GM12878 (cell line): ENCODE data around the gene ACTR1A. TPM values are rescaled to one million over a fixed set of nuclear protein-coding genes. Genes with fewer than 3 reads are reported as not detected.

ENCODE experiments used
- ATAC-seq: fragments of 200-7000 bp; cut with Tn5 transposase; 3 replicates; pipeline ENCODE4 v1.9.1; 2020; ENCODE audit warnings: mild to moderate bottlenecking, moderate library complexity
- BruUV-seq: library from RNA; stranded (reverse); fragments of 400-500 nt; replicated peaks from 2 replicates; lab custom pipeline; 2021; lab: Mats Ljungman, UMichigan
- CTCF ChIA-PET: fragments of 300-600 bp; sonication (Branson Sonifier 250); formaldehyde crosslinking; extraction: SDS; loops from one replicate; lab custom pipeline; 2021; ENCODE audit warnings: inconsistent platforms; lab: Yijun Ruan, JAX
- POLR2A ChIA-PET: fragments of 350-600 bp; formaldehyde crosslinking; extraction: SDS; loops from one replicate; lab custom pipeline; 2021; ENCODE audit warnings: inconsistent platforms; lab: Charles Lee
- RAD21 ChIA-PET: fragments of 300-600 bp; sonication (Branson Sonifier 250); formaldehyde crosslinking; loops from one replicate; lab custom pipeline; 2023; ENCODE audit warnings: antibody characterized with exemption; ENCODE audit not compliant: unreplicated experiment; lab: Charles Lee
- SMC1A ChIA-PET: fragments of 300-600 bp; sonication (Branson Sonifier 250); formaldehyde crosslinking; loops from one replicate; lab custom pipeline; 2023; ENCODE audit not compliant: unreplicated experiment, uncharacterized antibody; lab: Charles Lee
- DNase-seq: peaks from one replicate; pipeline ENCODE4 v3.0.0-alpha.2; 2011; ENCODE audit warnings: low read depth, low spot score
- FAIRE-seq: peaks from 3 replicates; lab custom pipeline; 2011; peaks lifted over from hg19 to GRCh38; lab: Jason Lieb, UNC
- H2AFZ ChIP-seq: 2 replicates; pipeline ENCODE4 v1.6.0; 2011; ENCODE audit warnings: low read depth, low read length, control low read depth; ENCODE audit not compliant: control insufficient read depth
- H3K27ac ChIP-seq: 2 replicates; pipeline ENCODE4 v1.5.1; 2011; ENCODE audit warnings: control low read depth; ENCODE audit not compliant: control insufficient read depth, insufficient read depth
- H3K27me3 ChIP-seq, 2 experiments: replicated peaks in 1 of 2; 2 replicates each; pipeline versions ENCODE4 v1.6.0 to v1.6.1; 2011; ENCODE audit warnings: low read length in 1 of 2; ENCODE audit not compliant: control insufficient read depth in 2 of 2, insufficient read depth in 2 of 2
- H3K36me3 ChIP-seq, 2 experiments: 2 replicates each; pipeline ENCODE4 v1.5.1; 2011; ENCODE audit warnings: low read length in 1 of 2; ENCODE audit not compliant: control insufficient read depth in 2 of 2, insufficient read depth in 2 of 2
- H3K4me1 ChIP-seq: 2 replicates; pipeline ENCODE4 v1.6.1; 2011; ENCODE audit warnings: mild to moderate bottlenecking, low read length, moderate library complexity, mixed read lengths; ENCODE audit not compliant: control insufficient read depth, insufficient read depth
- H3K4me2 ChIP-seq: 2 replicates; pipeline ENCODE4 v1.6.0; 2011; ENCODE audit warnings: control low read depth; ENCODE audit not compliant: control insufficient read depth, insufficient read depth
- H3K4me3 ChIP-seq: fragments of 200-600 bp; sonication (generic); 2 replicates; pipeline ENCODE4 v1.5.1; 2016
- H3K79me2 ChIP-seq: 2 replicates; pipeline ENCODE4 v1.6.0; 2011; ENCODE audit warnings: low read length; ENCODE audit not compliant: control insufficient read depth, insufficient read depth
- H3K9ac ChIP-seq: 2 replicates; pipeline ENCODE4 v1.8.0; 2011; ENCODE audit warnings: low read length, control low read depth, mixed read lengths; ENCODE audit not compliant: control insufficient read depth, insufficient read depth
- H3K9me3 ChIP-seq: replicated peaks from 3 replicates; pipeline ENCODE4 v1.5.1; 2011; ENCODE audit warnings: mild to moderate bottlenecking, low read length; ENCODE audit not compliant: control insufficient read depth, insufficient read depth
- H4K20me1 ChIP-seq: 2 replicates; pipeline ENCODE4 v1.6.0; 2011; ENCODE audit not compliant: control insufficient read depth, insufficient read depth
- CBX3 ChIP-seq: fragments of 200-600 bp; sonication (generic); IDR thresholded peaks from 2 replicates; pipeline ENCODE4 v1.6.1; 2016; ENCODE audit warnings: low read depth, borderline replicate concordance
- GABPA ChIP-seq: IDR thresholded peaks from 2 replicates; pipeline ENCODE4 v1.6.1; 2014; ENCODE audit warnings: antibody characterized with exemption, low read depth, mild to moderate bottlenecking, inconsistent platforms
- IKZF1 ChIP-seq: fragments of 450-650 bp; conservative IDR thresholded peaks from 2 replicates; pipeline ENCODE4 v1.6.1; 2017; ENCODE audit warnings: antibody characterized with exemption, mild to moderate bottlenecking
- IKZF2 ChIP-seq, 2 experiments: fragments of 450-650 bp; IDR thresholded peaks; 2 replicates each; pipeline ENCODE4 v1.6.1; 2017; ENCODE audit warnings: mild to moderate bottlenecking in 2 of 2, moderate library complexity in 2 of 2
- POLR2AphosphoS2 ChIP-seq: IDR thresholded peaks from 2 replicates; pipeline ENCODE4 v1.6.1; 2011; ENCODE audit warnings: low read depth, mild to moderate bottlenecking, low read length, improper control_type of control experiment, moderate library complexity
- RFX5 ChIP-seq: IDR thresholded peaks from 2 replicates; pipeline ENCODE4 v1.6.1; 2011; ENCODE audit warnings: low read depth, low read length, improper control_type of control experiment
- SPI1 ChIP-seq: IDR thresholded peaks from 2 replicates; pipeline ENCODE4 v1.6.1; 2011; ENCODE audit warnings: low read depth, mild to moderate bottlenecking, low read length, moderate library complexity, borderline replicate concordance; ENCODE audit not compliant: insufficient read depth
- STAT3 ChIP-seq: IDR thresholded peaks from 2 replicates; pipeline ENCODE4 v1.6.1; 2011; ENCODE audit warnings: low read depth, low read length, improper control_type of control experiment
- WGBS: methylation state at CpG from one replicate; pipeline ENCODE4 v1.1.6; 2016; ENCODE audit warnings: low lambda C conversion rate; ENCODE audit not compliant: insufficient replicate concordance, insufficient coverage; ENCODE audit errors: missing lambda C conversion rate; 5-methylcytosine and 5-hydroxymethylcytosine counted together
- in situ Hi-C: fragments of 300-500 bp; cut with MboI; formaldehyde crosslinking; loops from 9 replicates; pipeline ENCODE4 v1.14.3; 2018; ENCODE audit warnings: mixed read lengths
- intact Hi-C: fragments of 100-400 bp; cut with micrococcal nuclease; formaldehyde crosslinking; loops from one replicate; pipeline ENCODE4 v1.14.2; 2022; ENCODE audit not compliant: unreplicated experiment
- polyA plus RNA-seq, 11 experiments: library from polyadenylated mRNA; depleted of rRNA in 4 of 11; unstranded in 6 of 11; stranded (reverse) in 5 of 11; fragments of >200 nt; fragmentation: Nextera tagmentation in 4 of 11; fragmentation: Illumina TruSeq in 1 of 11; extraction: Ambion mirVana in 4 of 11; extraction: Trizol in 1 of 11; gene quantifications; 1 replicate in 1 of 11; 2 replicates in 10 of 11; pipeline versions ENCODE4 v1.2.1 to v1.2.3, GENCODE V29; 2011 to 2016; ENCODE audit warnings: inconsistent platforms in 2 of 11, missing spikeins in 2 of 11, low read depth in 1 of 11
- total RNA-seq, 4 experiments: library from RNA; depleted of rRNA in 3 of 4; stranded (reverse); fragments of >200 nt in 3 of 4; fragmentation: Illumina TruSeq in 1 of 4; extraction: Trizol in 1 of 4; gene quantifications; 2 replicates each; pipeline versions ENCODE4 v1.2.1 to v1.2.3, GENCODE V29; 2013 to 2021
- TF ChIP-seq, protein P1 (sequence below): fragments of 450-650 bp; IDR thresholded peaks from 2 replicates; pipeline ENCODE4 v1.6.1; 2017; ENCODE audit warnings: borderline replicate concordance
- TF ChIP-seq, protein P2 (sequence below): fragments of 450-650 bp; IDR thresholded peaks from 2 replicates; pipeline ENCODE4 v1.6.1; 2016; ENCODE audit warnings: mild to moderate bottlenecking

Gene ACTR1A
- total and polyA plus RNA-seq, 10 of the 15 experiments (the other 5 are each of a cell fraction or from before 2014, with no cell fraction given) = 43.0 to 110 (median 78.9) TPM

DNA sequence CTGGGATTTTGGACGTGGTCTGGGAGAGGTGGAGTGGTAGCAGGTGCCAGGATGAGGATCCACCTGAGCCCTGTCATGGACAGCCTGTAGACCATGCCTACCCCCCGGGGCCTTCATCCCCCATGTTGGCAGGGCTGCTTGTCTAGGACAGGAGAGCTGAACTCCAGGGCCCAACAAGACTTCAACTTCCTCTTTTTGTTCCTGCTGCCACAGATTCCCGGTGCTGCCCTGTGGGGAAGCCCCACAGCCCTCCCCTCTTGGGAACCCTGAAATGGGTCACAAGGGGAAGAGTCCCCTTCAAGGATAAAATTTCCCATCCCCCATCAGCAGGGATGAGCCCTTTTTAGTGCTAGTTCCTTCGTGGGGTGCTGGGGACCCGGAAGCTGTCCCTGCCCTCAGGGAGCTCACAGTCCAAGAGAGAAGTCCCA lies 68.9 kb downstream of the ACTR1A start:
- ChIA-PET CTCF (interaction anchor here (0.7 to 2.6 kb wide), 5 partner anchors 11 to 69 kb away, joined by 3 to 8 read pairs (median 3); partner anchors contain the start of genes ACTR1A and FBXL15), SMC1A (interaction anchor here (5.5 kb wide), 1 partner anchor 12 kb away, joined by 42 read pairs; the partner anchor contains the start of gene FBXL15), RAD21 (interaction anchor here (1.3 to 2.8 kb wide), 2 partner anchors 11 to 13 kb away, joined by 3 to 24 read pairs; partner anchors contain the start of gene FBXL15), POLR2A (interaction anchor here (0.5 to 5.5 kb wide), 7 partner anchors 13 to 817 kb away, joined by 3 to 42 read pairs (median 5); partner anchors contain the start of genes C10orf95, FBXL15 and NFKB2)
- no peaks in the 10 kb centered on the region for H4K20me1 ChIP-seq
- DNase-seq = no peak
- H3K27me3 ChIP-seq = no peaks in the 10 kb centered on the region
- intact Hi-C loops = loop anchor here (2.0 to 5.0 kb wide), 2 partner anchors 17 to 279 kb away; partner anchors contain the start of genes ARL3, C10orf95 and SFXN2
- no peaks in the 10 kb centered on the region for H3K36me3 ChIP-seq
- peaks cover 22% of the 10 kb centered on the region for H3K4me1 ChIP-seq
- FAIRE-seq = no peak
- no peak overlapping the region for H3K27ac ChIP-seq
- no peak overlapping the region for H2AFZ ChIP-seq
- no peak overlapping the region for H3K4me3 ChIP-seq
- peak overlapping the region; percentile 14; the same call in 1 of the 2 replicates for H3K4me2 ChIP-seq
- H3K79me2 ChIP-seq = peaks cover 11% of the 10 kb centered on the region
- no peak for ATAC-seq
- in situ Hi-C loops = no loop called here
- TF ChIP-seq, protein P1, sequence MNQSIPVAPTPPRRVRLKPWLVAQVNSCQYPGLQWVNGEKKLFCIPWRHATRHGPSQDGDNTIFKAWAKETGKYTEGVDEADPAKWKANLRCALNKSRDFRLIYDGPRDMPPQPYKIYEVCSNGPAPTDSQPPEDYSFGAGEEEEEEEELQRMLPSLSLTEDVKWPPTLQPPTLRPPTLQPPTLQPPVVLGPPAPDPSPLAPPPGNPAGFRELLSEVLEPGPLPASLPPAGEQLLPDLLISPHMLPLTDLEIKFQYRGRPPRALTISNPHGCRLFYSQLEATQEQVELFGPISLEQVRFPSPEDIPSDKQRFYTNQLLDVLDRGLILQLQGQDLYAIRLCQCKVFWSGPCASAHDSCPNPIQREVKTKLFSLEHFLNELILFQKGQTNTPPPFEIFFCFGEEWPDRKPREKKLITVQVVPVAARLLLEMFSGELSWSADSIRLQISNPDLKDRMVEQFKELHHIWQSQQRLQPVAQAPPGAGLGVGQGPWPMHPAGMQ = no peak
- peak; percentile 44; the same call in 1 of the 2 replicates for TF ChIP-seq IKZF1
- TF ChIP-seq POLR2AphosphoS2 = no peak
- TF ChIP-seq STAT3 = no peak
- peak; percentile 57 for TF ChIP-seq SPI1
- TF ChIP-seq RFX5 = no peak
- peak in 1 of 2 experiments; percentile 40; a peak in 1 of 4 replicates for TF ChIP-seq IKZF2 (IDR thresholded peaks at IDR 0.05)
- TF ChIP-seq CBX3 = no peak
- no peak for TF ChIP-seq GABPA
- TF ChIP-seq, protein P2, sequence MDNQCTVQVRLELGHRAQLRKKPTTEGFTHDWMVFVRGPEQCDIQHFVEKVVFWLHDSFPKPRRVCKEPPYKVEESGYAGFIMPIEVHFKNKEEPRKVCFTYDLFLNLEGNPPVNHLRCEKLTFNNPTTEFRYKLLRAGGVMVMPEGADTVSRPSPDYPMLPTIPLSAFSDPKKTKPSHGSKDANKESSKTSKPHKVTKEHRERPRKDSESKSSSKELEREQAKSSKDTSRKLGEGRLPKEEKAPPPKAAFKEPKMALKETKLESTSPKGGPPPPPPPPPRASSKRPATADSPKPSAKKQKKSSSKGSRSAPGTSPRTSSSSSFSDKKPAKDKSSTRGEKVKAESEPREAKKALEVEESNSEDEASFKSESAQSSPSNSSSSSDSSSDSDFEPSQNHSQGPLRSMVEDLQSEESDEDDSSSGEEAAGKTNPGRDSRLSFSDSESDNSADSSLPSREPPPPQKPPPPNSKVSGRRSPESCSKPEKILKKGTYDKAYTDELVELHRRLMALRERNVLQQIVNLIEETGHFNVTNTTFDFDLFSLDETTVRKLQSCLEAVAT = no peak
- H3K9ac ChIP-seq = no peak overlapping the region
- BruUV-seq = no TSS peak
- H3K9me3 ChIP-seq = no peaks in the 10 kb centered on the region
- 50% methylated on average over 5 of the region's 5 CpGs for WGBS
